HepG2 (cell line): ENCODE results near the gene TDRD10.

ENCODE experiments used
- ATF4 ChIP-seq, 2 experiments: fragments of 450-650 bp in 1 of 2; sonication (generic) in 1 of 2; formaldehyde crosslinking; IDR thresholded peaks; 2 replicates each; pipeline versions ENCODE4 v1.5.0 to v1.8.0; 2020 to 2022; ENCODE audit warnings: mild to moderate bottlenecking in 1 of 2, missing genetic modification reagents in 1 of 2
- CTCF ChIP-seq: sonication (generic); formaldehyde crosslinking; IDR thresholded peaks from 2 replicates; pipeline ENCODE4 v1.5.0; 2020; ENCODE audit warnings: mild to moderate bottlenecking, missing genetic modification reagents, moderate library complexity
- ETV5 ChIP-seq: IDR thresholded peaks from 2 replicates; pipeline ENCODE4 v1.6.1; 2018; ENCODE audit warnings: missing biosample characterization, missing genetic modification reagents, inconsistent platforms, borderline replicate concordance
- JUN ChIP-seq: sonication (generic); formaldehyde crosslinking; IDR thresholded peaks from 2 replicates; pipeline ENCODE4 v1.4.0; 2020; ENCODE audit warnings: mild to moderate bottlenecking, missing genetic modification reagents
- JUND ChIP-seq: sonication (generic); formaldehyde crosslinking; IDR thresholded peaks from 2 replicates; pipeline ENCODE4 v1.8.0; 2022; ENCODE audit warnings: mild to moderate bottlenecking, missing genetic modification reagents
- NFE2 ChIP-seq: sonication (generic); formaldehyde crosslinking; IDR thresholded peaks from 2 replicates; pipeline ENCODE4 v1.4.0; 2020; ENCODE audit warnings: missing genetic modification reagents
- PBX3 ChIP-seq: sonication (generic); formaldehyde crosslinking; IDR thresholded peaks from 2 replicates; pipeline ENCODE4 v1.8.1; 2023; ENCODE audit warnings: missing genetic modification reagents, inconsistent platforms, borderline replicate concordance
- SMC3 ChIP-seq: IDR thresholded peaks from 2 replicates; pipeline ENCODE4 v1.6.1; 2011; ENCODE audit warnings: low read length, improper control_type of control experiment
- TAF1 ChIP-seq: sonication (generic); formaldehyde crosslinking; IDR thresholded peaks from 2 replicates; pipeline ENCODE4 v1.4.0; 2020; ENCODE audit warnings: missing genetic modification reagents
- TCF7 ChIP-seq: sonication (generic); IDR thresholded peaks from 2 replicates; pipeline ENCODE4 v1.6.1; 2016; ENCODE audit warnings: antibody characterized with exemption, low read depth
- ZBTB40 ChIP-seq, 2 experiments: fragments of 450-650 bp in 1 of 2; sonication (generic) in 1 of 2; formaldehyde crosslinking in 1 of 2; IDR thresholded peaks; 2 replicates each; pipeline versions ENCODE4 v1.6.1 to v1.8.0; 2016 to 2022; ENCODE audit warnings: antibody characterized with exemption in 1 of 2, mild to moderate bottlenecking in 1 of 2, missing genetic modification reagents in 1 of 2
- ZNF12 ChIP-seq: sonication (generic); formaldehyde crosslinking; IDR thresholded peaks from 2 replicates; pipeline ENCODE4 v1.5.0; 2020; ENCODE audit warnings: missing genetic modification reagents
- ZNF224 ChIP-seq: sonication (generic); formaldehyde crosslinking; IDR thresholded peaks from 2 replicates; pipeline ENCODE4 v1.5.0; 2020; ENCODE audit warnings: mild to moderate bottlenecking, missing genetic modification reagents
- ZNF274 ChIP-seq: sonication (generic); formaldehyde crosslinking; IDR thresholded peaks from 2 replicates; pipeline ENCODE4 v1.5.1; 2020; ENCODE audit warnings: mild to moderate bottlenecking, missing genetic modification reagents

- TF ChIP-seq JUND (CRISPR knock-in tag): no peak
- TF ChIP-seq PBX3: no peak
- TF ChIP-seq ZBTB40 (IDR thresholded peaks at IDR 0.05): no peak
- no peak for TF ChIP-seq ZBTB40 (CRISPR knock-in tag; IDR thresholded peaks at IDR 0.05)
- TF ChIP-seq ETV5 (CRISPR knock-in tag): no peak
- TF ChIP-seq TCF7: no peak
- no peak for TF ChIP-seq ZNF224 (CRISPR knock-in tag)
- TF ChIP-seq CTCF (CRISPR knock-in tag): no peak
- no peak for TF ChIP-seq ATF4 (CRISPR knock-in tag; IDR thresholded peaks at IDR 0.05)
- no peak for TF ChIP-seq JUN (CRISPR knock-in tag)
- no peak for TF ChIP-seq ZNF12 (CRISPR knock-in tag)
- TF ChIP-seq SMC3: no peak
- TF ChIP-seq TAF1: no peak
- no peak for TF ChIP-seq ZNF274 (CRISPR knock-in tag)
- no peak for TF ChIP-seq NFE2 (CRISPR knock-in tag)
Measured at GRCh38 chr1:154503898-154504297, 1.9 kb downstream of the TDRD10 start.
